OCI-LY7 (cell line): ENCODE data around the gene AFG1L. TPM values are rescaled to one million over a fixed set of nuclear protein-coding genes. Genes with fewer than 3 reads are reported as not detected.

Experiments
- BruUV-seq: library from RNA; stranded (reverse); fragments of 400-500 nt; replicated peaks from 2 replicates; lab custom pipeline; 2021; lab: Mats Ljungman, UMichigan
- CTCF ChIA-PET: fragments of 300-600 bp; sonication (Branson Sonifier 250); formaldehyde crosslinking; loops from one replicate; lab custom pipeline; 2022; ENCODE audit warnings: antibody characterized with exemption; ENCODE audit not compliant: unreplicated experiment; lab: Charles Lee
- POLR2A ChIA-PET: fragments of 300-600 bp; sonication (Branson Sonifier 250); formaldehyde crosslinking; loops from one replicate; lab custom pipeline; 2022; ENCODE audit warnings: antibody characterized with exemption; lab: Charles Lee
- DNase-seq: peaks from one replicate; pipeline ENCODE4 v3.0.0-alpha.2; 2015; ENCODE audit warnings: low spot score
- H2AFZ ChIP-seq: fragments of 200-600 bp; sonication (generic), shearing (Covaris generic); 2 replicates; pipeline ENCODE4 v1.6.1; 2014; ENCODE audit warnings: mild to moderate bottlenecking, antibody characterized with exemption, low read length, moderate library complexity
- H3K27ac ChIP-seq: fragments of 200-600 bp; sonication (generic); 2 replicates; pipeline ENCODE4 v1.5.1; 2014; ENCODE audit warnings: mixed run types, low read depth, mild to moderate bottlenecking, moderate library complexity, low read length, inconsistent platforms; ENCODE audit not compliant: poor library complexity, severe bottlenecking
- H3K36me3 ChIP-seq: fragments of 200-600 bp; sonication (generic); 2 replicates; pipeline ENCODE4 v1.6.1; 2014; ENCODE audit warnings: mild to moderate bottlenecking, antibody characterized with exemption, low read length, moderate library complexity, mixed read lengths; ENCODE audit not compliant: insufficient read depth
- H3K4me1 ChIP-seq: fragments of 200-600 bp; sonication (generic); 2 replicates; pipeline ENCODE4 v1.5.1; 2014; ENCODE audit warnings: mild to moderate bottlenecking, low read length; ENCODE audit not compliant: insufficient read depth, poor library complexity, severe bottlenecking
- H3K4me2 ChIP-seq: fragments of 200-600 bp; sonication (generic); 2 replicates; pipeline ENCODE4 v1.6.1; 2014; ENCODE audit warnings: mild to moderate bottlenecking, low read length
- H3K4me3 ChIP-seq: fragments of 200-600 bp; sonication (generic); 2 replicates; pipeline ENCODE4 v1.5.1; 2014; ENCODE audit warnings: mild to moderate bottlenecking, low read depth, low read length; ENCODE audit not compliant: poor library complexity, severe bottlenecking
- H3K79me2 ChIP-seq: fragments of 200-600 bp; sonication (generic); 2 replicates; pipeline ENCODE4 v1.6.1; 2016; ENCODE audit warnings: low read depth, mild to moderate bottlenecking, low read length, moderate library complexity, mixed read lengths; ENCODE audit not compliant: insufficient read depth
- H3K9me2 ChIP-seq: fragments of 200-600 bp; sonication (generic); 2 replicates; pipeline ENCODE4 v1.6.1; 2016; ENCODE audit warnings: mild to moderate bottlenecking, low read length, mixed read lengths; ENCODE audit not compliant: insufficient read depth
- H3K9me3 ChIP-seq: fragments of 200-600 bp; sonication (generic); 2 replicates; pipeline ENCODE4 v1.6.1; 2014; ENCODE audit warnings: mild to moderate bottlenecking, mixed run types, low read length, mixed read lengths
- H4K20me1 ChIP-seq: fragments of 200-600 bp; sonication (generic); 2 replicates; pipeline ENCODE4 v1.6.1; 2014; ENCODE audit warnings: mild to moderate bottlenecking, antibody characterized with exemption, low read length, moderate library complexity, mixed read lengths; ENCODE audit not compliant: insufficient read depth
- CTCF ChIP-seq: fragments of 200-600 bp; sonication (generic); conservative IDR thresholded peaks from 2 replicates; pipeline ENCODE4 v1.5.1; 2014; ENCODE audit warnings: mild to moderate bottlenecking, antibody characterized with exemption, low read length, moderate library complexity, mixed read lengths
- EZH2phosphoT487 ChIP-seq: fragments of 200-600 bp; sonication (generic); IDR thresholded peaks from 2 replicates; pipeline ENCODE4 v1.6.1; 2018; ENCODE audit warnings: low read depth, borderline replicate concordance, mild to moderate bottlenecking, mixed run types, antibody characterized with exemption, low read length, moderate library complexity, mixed read lengths
- intact Hi-C: fragments of 100-400 bp; cut with micrococcal nuclease; formaldehyde crosslinking; loops from one replicate; pipeline ENCODE4 v1.10.0; 2022; ENCODE audit not compliant: unreplicated experiment
- total RNA-seq, 2 experiments: library from RNA; depleted of rRNA in 1 of 2; stranded (reverse); fragments of >200 nt in 1 of 2; shearing (Covaris generic) in 1 of 2; gene quantifications; 2 replicates each; pipeline ENCODE4 v1.2.3, GENCODE V29; 2014 to 2022

Gene AFG1L
- total RNA-seq, 2 experiments from 2014 or later, result 8.9 to 9.0 TPM

- Histone ChIP-seq H3K4me2 (no peak overlapping the region), H3K27ac (no peak overlapping the region), H3K4me3 (no peak overlapping the region), H3K9me3 (no peaks in the 10 kb centered on the region), H3K36me3 (no peaks in the 10 kb centered on the region), H3K4me1 (no peaks in the 10 kb centered on the region), H3K9me2 (no peaks in the 10 kb centered on the region), H3K79me2 (no peaks in the 10 kb centered on the region), H4K20me1 (no peaks in the 10 kb centered on the region), H2AFZ (no peak overlapping the region)
- CTCF ChIA-PET, result interaction anchor here (0.6 kb wide), 1 partner anchor 38 kb away, joined by 3 read pairs; no protein-coding TSS in a partner anchor
- intact Hi-C loops, result no loop called here
- POLR2A ChIA-PET, result interaction anchor here (0.5 to 0.7 kb wide), 2 partner anchors 38 to 174 kb away, joined by 3 to 4 read pairs; no protein-coding TSS in a partner anchor
- TF ChIP-seq CTCF (no peak), EZH2phosphoT487 (no peak)
- BruUV-seq, result no TSS peak
- no peak for DNase-seq
Observed at GRCh38 chr6:108395297-108395696, 100.4 kb downstream of the AFG1L start.

DNA sequence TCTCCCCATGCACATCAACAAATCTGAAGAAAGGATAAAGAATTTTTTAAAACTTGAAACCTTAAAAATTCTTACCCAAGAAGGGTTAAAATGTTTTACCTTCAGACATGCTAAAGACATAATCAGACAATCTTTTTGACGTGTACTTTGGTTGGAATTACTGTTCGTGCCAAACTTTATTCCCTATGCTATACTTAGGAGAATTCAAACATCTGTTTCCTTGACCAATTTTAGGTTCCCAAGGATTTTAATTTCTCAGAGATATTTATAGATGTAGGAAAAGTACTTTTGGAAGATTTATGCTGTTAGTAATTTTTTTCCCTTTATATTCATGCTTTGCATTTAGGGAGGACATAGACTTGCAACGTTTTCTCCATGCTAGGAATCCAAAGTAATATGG is 108.4 kb downstream of the AFG1L start:
- no peaks in the 10 kb centered on the region for H3K36me3 ChIP-seq
- no peak overlapping the region for H3K4me3 ChIP-seq
- intact Hi-C loops, result no loop called here
- no TSS peak for BruUV-seq
- DNase-seq, result no peak
- H3K79me2 ChIP-seq, result no peaks in the 10 kb centered on the region
- H3K9me3 ChIP-seq, result no peaks in the 10 kb centered on the region
- ChIA-PET POLR2A (interaction anchor here (0.6 to 0.7 kb wide), 2 partner anchors 50 to 184 kb away, joined by 3 to 4 read pairs; no protein-coding TSS in a partner anchor), CTCF (no interaction called here)
- H3K4me1 ChIP-seq, result no peaks in the 10 kb centered on the region
- TF ChIP-seq CTCF (no peak), EZH2phosphoT487 (no peak)
- H3K4me2 ChIP-seq, result no peak overlapping the region
- no peak overlapping the region for H3K27ac ChIP-seq
- H4K20me1 ChIP-seq, result no peaks in the 10 kb centered on the region
- no peak overlapping the region for H2AFZ ChIP-seq
- no peaks in the 10 kb centered on the region for H3K9me2 ChIP-seq

GRCh38 chr6:108406943-108407342 is 112.1 kb downstream of the AFG1L start:
- POLR2A ChIA-PET, result interaction anchor here (0.7 kb wide), 1 partner anchor 759 kb away, joined by 3 read pairs; no protein-coding TSS in a partner anchor
- intact Hi-C loops, result no loop called here
- no peaks in the 10 kb centered on the region for H3K79me2 ChIP-seq
- CTCF ChIA-PET, result no interaction called here
- H3K9me2 ChIP-seq, result no peaks in the 10 kb centered on the region
- no peaks in the 10 kb centered on the region for H3K36me3 ChIP-seq
- no peak for TF ChIP-seq CTCF
- no peak for TF ChIP-seq EZH2phosphoT487
- no peak overlapping the region for H3K27ac ChIP-seq
- H2AFZ ChIP-seq, result no peak overlapping the region
- no TSS peak for BruUV-seq
- no peak overlapping the region for H3K4me3 ChIP-seq
- H3K4me2 ChIP-seq, result no peak overlapping the region
- H3K4me1 ChIP-seq, result no peaks in the 10 kb centered on the region
- no peaks in the 10 kb centered on the region for H3K9me3 ChIP-seq
- no peaks in the 10 kb centered on the region for H4K20me1 ChIP-seq
- DNase-seq, result no peak
